ENCODE data around the gene CXXC5. TPM values are rescaled to one million over a fixed set of nuclear protein-coding genes. Genes with fewer than 3 reads are reported as not detected.
"Not testable (repeated sequence)": the region's sequence is repeated elsewhere in the genome, so short reads cannot be mapped to it uniquely, and the experiment has no call there.

The CXXC5 gene
- total and polyA plus RNA-seq, 12 donors = 28.7 to 51.6 (median 36.0) TPM

GRCh38 chr5:139605887-139606286 is 42.3 kb upstream of the CXXC5 start:
- Histone ChIP-seq H3K4me1 (peaks cover 0 to 16% (median 3%) of the 10 kb centered on the region in 9 donors), H3K27ac (no peak overlapping the region), H3K9me3 (no peaks in the 10 kb centered on the region), H3K36me3 (peaks cover 0 to 84% (median 15%) of the 10 kb centered on the region in 9 donors), H3K27me3 (no peaks in the 10 kb centered on the region), H3K4me3 (no peak overlapping the region)
- no peak for ATAC-seq
- no peak for DNase-seq
- TF ChIP-seq CTCF (IDR thresholded peaks at IDR 0.05) = no peak
- intact Hi-C loops (cut with DNase I) = no loop called here
- WGBS, 2 donors = 98% methylated on average over 8 of the region's 8 CpGs

DNA sequence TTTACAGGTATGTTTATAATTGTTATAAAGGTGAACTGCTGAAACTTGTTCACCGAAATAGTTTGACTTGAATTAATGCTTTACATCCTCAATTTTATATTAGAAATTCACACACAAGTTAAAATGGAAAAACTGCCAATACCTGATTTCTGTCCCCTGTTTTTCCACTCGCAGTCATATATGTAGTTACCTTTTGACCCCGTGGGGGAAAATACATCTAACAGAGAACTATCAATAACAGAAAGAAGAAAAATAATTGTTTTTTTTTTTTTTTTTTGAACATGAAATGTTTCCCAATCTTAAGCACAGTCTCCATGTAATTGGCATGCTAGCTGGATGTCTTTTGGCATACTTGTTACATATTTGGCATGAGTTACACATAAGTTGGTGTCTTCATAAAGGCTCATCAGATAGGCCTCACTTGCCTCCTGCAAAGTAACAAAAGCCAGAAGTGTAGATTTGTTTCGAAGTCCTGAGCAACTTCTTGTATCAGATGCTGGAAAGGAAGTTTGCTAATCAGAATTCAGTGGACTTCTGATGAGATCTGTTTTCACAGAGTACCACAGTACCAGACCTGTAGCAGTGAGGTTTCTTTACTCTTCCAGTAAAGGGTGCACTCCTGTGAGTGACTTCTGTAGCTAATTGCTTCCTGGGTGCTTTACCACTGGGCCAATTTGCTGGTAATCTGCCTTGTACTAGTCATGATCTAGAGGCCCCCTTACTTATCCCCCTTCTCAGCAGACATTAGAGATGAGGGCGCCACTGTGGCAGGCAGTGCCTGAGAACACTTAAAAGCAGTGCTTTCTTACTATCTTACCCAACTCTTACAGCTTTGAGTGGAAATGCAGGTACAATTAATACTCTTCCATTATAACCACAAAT is 36.2 kb upstream of the CXXC5 start:
- no peak for TF ChIP-seq CTCF (IDR thresholded peaks at IDR 0.05)
- Histone ChIP-seq H3K27me3 (no peaks in the 10 kb centered on the region), H3K27ac (no peak overlapping the region), H3K9me3 (no peaks in the 10 kb centered on the region), H3K36me3 (peaks cover 0 to 76% (median 5%) of the 10 kb centered on the region in 9 donors), H3K4me1 (peaks cover 0 to 31% (median 18%) of the 10 kb centered on the region in 9 donors), H3K4me3 (no peak overlapping the region)
- DNase-seq = no peak
- no peak for ATAC-seq
- intact Hi-C loops (cut with DNase I) = loop anchor here in 1 of 10 donors (10.0 kb wide), 1 partner anchor 187 kb away; no protein-coding TSS in a partner anchor
- WGBS, 2 donors = 78 to 79% methylated on average over 5 of the region's 5 CpGs

DNA sequence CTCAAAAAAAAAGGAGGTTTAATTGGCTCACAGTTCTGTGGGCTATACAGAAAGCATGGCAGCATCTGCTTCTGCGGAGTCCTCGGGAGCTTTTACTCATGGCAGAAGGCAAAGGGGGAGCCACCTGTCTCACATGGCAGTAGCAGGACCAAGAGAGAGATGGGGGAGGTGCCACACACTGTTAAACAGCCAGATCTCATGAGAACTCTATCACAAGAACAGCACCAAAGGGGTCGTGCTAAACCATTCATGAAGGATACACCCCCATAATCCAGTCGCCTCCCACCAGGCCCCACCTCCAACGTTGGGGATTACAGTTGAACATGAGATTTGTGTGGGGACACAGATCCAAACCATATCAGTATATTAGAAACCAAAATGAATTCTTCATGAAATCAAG is 28.3 kb upstream of the CXXC5 start:
- H3K4me3 ChIP-seq = no peak overlapping the region
- H3K36me3 ChIP-seq = peaks cover 0 to 100% (median 25%) of the 10 kb centered on the region in 9 donors
- DNase-seq (no peak), ATAC-seq (no peak)
- peaks cover 0 to 5% (median 0%) of the 10 kb centered on the region in 9 donors for H3K4me1 ChIP-seq
- 78 to 86% methylated on average over 5 of the region's 5 CpGs for WGBS, 2 donors
- TF ChIP-seq CTCF (IDR thresholded peaks at IDR 0.05) = no peak
- intact Hi-C loops (cut with DNase I) = loop anchor here in 5 of 10 donors (10.0 kb wide), 3 partner anchors 45 to 225 kb away; no protein-coding TSS in a partner anchor
- no peaks in the 10 kb centered on the region for H3K9me3 ChIP-seq
- no peak overlapping the region for H3K27ac ChIP-seq
- H3K27me3 ChIP-seq = no peaks in the 10 kb centered on the region

DNA sequence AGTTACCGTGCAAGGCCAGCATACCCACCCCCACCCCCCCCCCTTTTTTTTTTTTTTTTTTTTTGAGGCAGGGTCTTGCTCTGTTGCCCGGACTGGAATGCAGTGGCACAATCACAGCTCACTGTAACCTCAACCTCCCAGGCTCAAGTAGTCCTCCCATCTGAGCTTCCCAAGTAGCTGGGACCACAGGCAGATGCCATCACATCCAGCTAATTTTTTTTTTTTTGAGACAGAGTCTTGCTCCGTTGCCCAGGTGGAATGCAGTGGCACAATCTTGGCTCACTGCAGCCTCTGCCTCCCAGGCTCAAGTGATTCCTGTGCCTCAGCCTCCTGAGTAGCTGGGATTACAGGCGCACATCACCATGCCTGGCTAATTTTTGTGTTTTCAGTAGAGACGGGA is 22.8 kb upstream of the CXXC5 start:
- H3K4me3 ChIP-seq, H3K4me1 ChIP-seq, DNase-seq, H3K27ac ChIP-seq, H3K27me3 ChIP-seq, ATAC-seq, H3K9me3 ChIP-seq: not testable (repeated sequence)
- peaks cover 3 to 99% (median 48%) of the 10 kb centered on the region in 9 donors for H3K36me3 ChIP-seq
- WGBS, 2 donors = 90 to 94% methylated on average over 5 of the region's 5 CpGs
- intact Hi-C loops (cut with DNase I) = loop anchor here in 4 of 10 donors (10.0 kb wide), 3 partner anchors 51 to 219 kb away; no protein-coding TSS in a partner anchor

Measured in heart right ventricle (tissue), 16 donors.